Stimulated activated CD8-positive, alpha-beta memory T cell treated with anti-CD3 and anti-CD28 coated beads, Interleukin-15, amount 100 ng/mL, for 1 hour (primary cell): Measurements from ENCODE around the gene CHST6.
"Not testable (repeated sequence)": the region's sequence is repeated elsewhere in the genome, so short reads cannot be mapped to it uniquely, and the experiment has no call there.

ENCODE experiments used
- DNase-seq: peaks from one replicate; pipeline ENCODE4 v3.0.0-alpha.2; 2020; ENCODE audit warnings: low read depth

CHST6 gene

GRCh38 chr16:75495076-75495674 lies at the start of gene CHST6:
CHST6 (minus strand) TSS chr16:75495441; CDS start chr16:75479828, 15,613 bp downstream.
- DNase-seq: no peak

- DNase-seq: not testable (repeated sequence)
Measured at GRCh38 chr16:75542462-75542861, 47.2 kb upstream of the CHST6 start.

- no peak for DNase-seq
Measured at GRCh38 chr16:75541236-75541635, 46.0 kb upstream of the CHST6 start.

- DNase-seq: not testable (repeated sequence)
Measured at GRCh38 chr16:75538882-75539565, 43.8 kb upstream of the CHST6 start.

GRCh38 chr16:75537776-75538175 lies 42.5 kb upstream of the CHST6 start:
- no peak for DNase-seq

GRCh38 chr16:75535901-75536300 lies 40.7 kb upstream of the CHST6 start, which contains the start of gene CHST5:
CHST5 (minus strand) TSS chr16:75536108; CDS start chr16:75530384, 5,724 bp downstream.
- DNase-seq: no peak

- no peak for DNase-seq
Measured at GRCh38 chr16:75535211-75535843, 40.1 kb upstream of the CHST6 start.

- no peak for DNase-seq
Measured at GRCh38 chr16:75534560-75535205, 39.4 kb upstream of the CHST6 start.

- no peak for DNase-seq
Measured at GRCh38 chr16:75532791-75533190, 37.5 kb upstream of the CHST6 start.

GRCh38 chr16:75532142-75532765 lies 37.0 kb upstream of the CHST6 start:
- no peak for DNase-seq

- DNase-seq: no peak
Measured at GRCh38 chr16:75529959-75530358, 34.7 kb upstream of the CHST6 start.

GRCh38 chr16:75529056-75529905 lies 34.0 kb upstream of the CHST6 start:
- no peak for DNase-seq

GRCh38 chr16:75527825-75528299 lies 32.6 kb upstream of the CHST6 start:
- no peak for DNase-seq

GRCh38 chr16:75526032-75526790 lies 31.0 kb upstream of the CHST6 start:
- DNase-seq: no peak

- no peak for DNase-seq
Measured at GRCh38 chr16:75519175-75519574, 23.9 kb upstream of the CHST6 start.

GRCh38 chr16:75516189-75516966 lies 21.1 kb upstream of the CHST6 start:
- not testable (repeated sequence) for DNase-seq

- DNase-seq: no peak
Measured at GRCh38 chr16:75514296-75514695, 19.1 kb upstream of the CHST6 start.

GRCh38 chr16:75506574-75506973 lies 11.3 kb upstream of the CHST6 start:
- no peak for DNase-seq

GRCh38 chr16:75506107-75506506 lies 10.9 kb upstream of the CHST6 start:
- no peak for DNase-seq

GRCh38 chr16:75503801-75504200 lies 8.6 kb upstream of the CHST6 start:
- DNase-seq: no peak
